Prostate gland (tissue), 2 donors: ENCODE data around the gene SEMA6A. TPM values are rescaled to one million over a fixed set of nuclear protein-coding genes. Genes with fewer than 3 reads are reported as not detected.

Source experiments
- DNase-seq: peaks from one replicate; pipeline ENCODE4 v3.0.0-alpha.2; 2019; ENCODE audit warnings: low spot score
- H3K27ac ChIP-seq, 2 donors: fragments of 200-600 bp; sonication (generic); 2 replicates each; pipeline ENCODE4 v1.5.1; 2017 to 2019
- H3K27me3 ChIP-seq: fragments of 200-600 bp; sonication (generic); replicated peaks from 2 replicates; pipeline ENCODE4 v1.5.1; 2019; ENCODE audit not compliant: insufficient read depth
- H3K36me3 ChIP-seq, 2 donors: fragments of 200-600 bp; sonication (generic); 1 replicate in 1 of 2; 2 replicates in 1 of 2; pipeline versions ENCODE4 v1.5.1 to v1.8.1; 2017 to 2019
- H3K4me1 ChIP-seq: fragments of 200-600 bp; sonication (generic); replicated peaks from 2 replicates; pipeline ENCODE4 v1.5.1; 2019
- H3K4me3 ChIP-seq, 2 donors: fragments of 200-600 bp; sonication (generic); 2 replicates each; pipeline ENCODE4 v1.5.1; 2017 to 2019
- H3K9me3 ChIP-seq: fragments of 200-600 bp; sonication (generic); 2 replicates; pipeline ENCODE4 v1.5.1; 2017
- POLR2A ChIP-seq: fragments of 450-650 bp; IDR thresholded peaks from one replicate; pipeline ENCODE4 v1.6.1; 2016; ENCODE audit warnings: antibody characterized with exemption, mild to moderate bottlenecking
- POLR2AphosphoS5 ChIP-seq: sonication (generic); formaldehyde crosslinking; IDR thresholded peaks from one replicate; pipeline ENCODE4 v1.6.1; 2017; ENCODE audit warnings: antibody characterized with exemption
- WGBS: methylation state at CpG from one replicate; pipeline ENCODE4 v1.1.5; 2018; 5-methylcytosine and 5-hydroxymethylcytosine counted together
- intact Hi-C: fragments of 100-400 bp; cut with DNase I; formaldehyde crosslinking; loops from one replicate; pipeline ENCODE4 v1.14.2; 2022
- total RNA-seq, 2 donors: library from RNA; depleted of rRNA; stranded (reverse); fragments of >200 nt; gene quantifications; one replicate each; pipeline ENCODE4 v1.1.0, GENCODE V29; 2016
- TF ChIP-seq, protein P1 (sequence below), 4 experiments: fragments of 200-600 bp in 2 of 4; fragments of 450-650 bp in 2 of 4; sonication (generic) in 2 of 4; IDR thresholded peaks; 1 replicate in 3 of 4; 2 replicates in 1 of 4; pipeline ENCODE4 v1.5.1; 2016 to 2019; ENCODE audit warnings: antibody characterized with exemption in 4 of 4, mild to moderate bottlenecking in 2 of 4, moderate library complexity in 2 of 4

SEMA6A gene
- total RNA-seq, 2 donors from 2014 or later, result 12.8 to 57.1 TPM

DNA sequence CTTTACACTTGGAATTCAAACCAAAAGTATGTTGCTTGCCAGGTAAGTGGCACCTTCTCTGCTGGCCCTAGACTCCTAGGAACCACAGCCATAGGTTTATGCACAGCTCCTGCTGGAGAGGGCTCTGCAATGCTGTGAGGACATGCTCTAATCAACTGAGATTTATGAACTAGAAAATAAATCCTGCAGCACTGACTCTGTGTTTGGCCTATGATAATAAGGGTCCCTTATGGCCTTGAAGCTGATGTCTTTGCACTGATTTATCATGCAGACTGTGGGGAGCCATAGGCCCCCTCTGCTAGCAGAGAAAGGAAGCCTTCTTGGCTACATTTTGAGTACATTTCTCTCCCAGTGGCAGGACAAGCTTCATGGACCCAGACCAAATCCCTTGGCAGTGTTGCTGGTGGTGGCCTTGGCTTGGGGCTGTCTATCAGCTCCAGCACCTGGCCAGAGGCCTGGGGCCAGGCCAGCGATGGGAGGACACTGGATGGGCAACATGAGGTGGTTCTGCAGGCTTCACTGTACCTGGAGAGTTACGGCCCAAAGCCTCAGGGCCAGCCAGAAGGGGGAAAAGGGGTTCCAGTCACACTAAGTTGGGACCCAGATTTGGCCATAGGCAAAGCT, 178.0 kb downstream of the SEMA6A start:
- DNase-seq, result no peak
- H3K27me3 ChIP-seq, result no peaks in the 10 kb centered on the region
- H3K36me3 ChIP-seq, result no peaks in the 10 kb centered on the region
- peak overlapping the region; percentile 10 to 50 for H3K27ac ChIP-seq
- H3K4me3 ChIP-seq, result no peak overlapping the region
- no peaks in the 10 kb centered on the region for H3K4me1 ChIP-seq
- no peaks in the 10 kb centered on the region for H3K9me3 ChIP-seq
- intact Hi-C loops, result no loop called here
- TF ChIP-seq, protein P1, sequence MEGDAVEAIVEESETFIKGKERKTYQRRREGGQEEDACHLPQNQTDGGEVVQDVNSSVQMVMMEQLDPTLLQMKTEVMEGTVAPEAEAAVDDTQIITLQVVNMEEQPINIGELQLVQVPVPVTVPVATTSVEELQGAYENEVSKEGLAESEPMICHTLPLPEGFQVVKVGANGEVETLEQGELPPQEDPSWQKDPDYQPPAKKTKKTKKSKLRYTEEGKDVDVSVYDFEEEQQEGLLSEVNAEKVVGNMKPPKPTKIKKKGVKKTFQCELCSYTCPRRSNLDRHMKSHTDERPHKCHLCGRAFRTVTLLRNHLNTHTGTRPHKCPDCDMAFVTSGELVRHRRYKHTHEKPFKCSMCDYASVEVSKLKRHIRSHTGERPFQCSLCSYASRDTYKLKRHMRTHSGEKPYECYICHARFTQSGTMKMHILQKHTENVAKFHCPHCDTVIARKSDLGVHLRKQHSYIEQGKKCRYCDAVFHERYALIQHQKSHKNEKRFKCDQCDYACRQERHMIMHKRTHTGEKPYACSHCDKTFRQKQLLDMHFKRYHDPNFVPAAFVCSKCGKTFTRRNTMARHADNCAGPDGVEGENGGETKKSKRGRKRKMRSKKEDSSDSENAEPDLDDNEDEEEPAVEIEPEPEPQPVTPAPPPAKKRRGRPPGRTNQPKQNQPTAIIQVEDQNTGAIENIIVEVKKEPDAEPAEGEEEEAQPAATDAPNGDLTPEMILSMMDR (IDR thresholded peaks at IDR 0.05), result no peak
- TF ChIP-seq POLR2A (no peak), POLR2AphosphoS5 (no peak)
- 79% methylated on average over 2 of the region's 2 CpGs for WGBS

DNA sequence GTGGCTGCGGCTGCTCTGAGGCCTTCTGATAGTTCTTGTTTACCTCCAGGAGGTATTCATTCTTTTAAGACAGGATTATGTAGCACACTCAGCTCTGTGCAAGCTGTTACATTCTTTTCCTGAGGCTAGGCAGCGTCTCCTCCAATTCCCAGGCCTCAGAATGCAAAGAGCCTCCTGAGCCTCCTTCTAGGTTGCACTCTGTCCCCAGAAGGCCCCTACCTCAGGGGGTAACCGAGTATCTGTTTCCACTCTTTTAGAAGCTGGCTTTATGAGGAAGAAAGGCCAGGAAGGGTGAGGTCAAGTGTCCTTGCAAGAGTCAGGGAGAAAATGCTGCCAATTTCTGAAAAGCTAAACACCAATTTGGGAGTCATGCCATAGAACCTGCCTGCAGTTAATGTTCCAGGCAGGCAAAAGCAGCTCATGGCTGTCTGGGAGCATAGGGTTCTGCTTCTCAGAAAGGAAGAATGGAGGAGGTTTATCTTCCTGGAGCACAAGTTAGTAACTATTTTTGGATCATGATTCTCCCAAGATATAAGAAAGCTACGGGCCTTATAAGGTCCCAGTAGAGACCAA, 178.9 kb downstream of the SEMA6A start:
- peak; percentile 8 for DNase-seq
- Histone ChIP-seq H3K4me1 (no peaks in the 10 kb centered on the region), H3K27ac (peak overlapping the region; percentile 20 to 50), H3K36me3 (no peaks in the 10 kb centered on the region), H3K27me3 (no peaks in the 10 kb centered on the region), H3K9me3 (no peaks in the 10 kb centered on the region), H3K4me3 (no peak overlapping the region)
- WGBS, result 29% methylated on average over 4 of the region's 4 CpGs
- intact Hi-C loops, result loop anchor here (2.0 kb wide), 1 partner anchor 35 kb away; no protein-coding TSS in a partner anchor
- TF ChIP-seq, protein P1 (IDR thresholded peaks at IDR 0.05), result no peak
- TF ChIP-seq POLR2AphosphoS5 (peak; percentile 13), POLR2A (no peak)

DNA sequence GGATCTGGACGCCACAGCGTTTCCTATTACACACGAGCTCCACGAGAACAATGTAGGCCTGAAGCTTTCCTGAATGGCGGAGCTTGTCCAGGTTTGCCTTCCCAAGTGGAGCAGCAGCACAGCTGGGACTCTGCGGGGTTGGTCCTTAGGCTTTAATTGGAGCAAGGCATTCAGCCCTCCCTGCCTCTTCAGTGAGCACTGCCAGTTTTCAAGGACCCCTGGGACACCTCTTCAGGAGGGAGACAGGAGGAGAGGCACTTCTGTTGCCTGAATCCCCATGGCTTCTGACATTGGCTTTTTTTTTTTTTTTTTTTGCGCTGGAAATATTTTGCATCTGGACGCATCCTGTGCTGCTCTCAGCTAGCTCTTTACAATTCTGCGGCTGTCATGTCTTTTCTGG, 179.4 kb downstream of the SEMA6A start:
- DNase-seq, result no peak
- Histone ChIP-seq H3K9me3 (no peaks in the 10 kb centered on the region), H3K4me3 (no peak overlapping the region), H3K27me3 (no peaks in the 10 kb centered on the region), H3K36me3 (no peaks in the 10 kb centered on the region), H3K4me1 (no peaks in the 10 kb centered on the region), H3K27ac (peak overlapping the region; percentile 20 to 50)
- 62% methylated on average over 9 of the region's 9 CpGs for WGBS
- intact Hi-C loops, result loop anchor here (2.0 kb wide), 1 partner anchor 34 kb away; no protein-coding TSS in a partner anchor
- TF ChIP-seq POLR2AphosphoS5, result no peak

DNA sequence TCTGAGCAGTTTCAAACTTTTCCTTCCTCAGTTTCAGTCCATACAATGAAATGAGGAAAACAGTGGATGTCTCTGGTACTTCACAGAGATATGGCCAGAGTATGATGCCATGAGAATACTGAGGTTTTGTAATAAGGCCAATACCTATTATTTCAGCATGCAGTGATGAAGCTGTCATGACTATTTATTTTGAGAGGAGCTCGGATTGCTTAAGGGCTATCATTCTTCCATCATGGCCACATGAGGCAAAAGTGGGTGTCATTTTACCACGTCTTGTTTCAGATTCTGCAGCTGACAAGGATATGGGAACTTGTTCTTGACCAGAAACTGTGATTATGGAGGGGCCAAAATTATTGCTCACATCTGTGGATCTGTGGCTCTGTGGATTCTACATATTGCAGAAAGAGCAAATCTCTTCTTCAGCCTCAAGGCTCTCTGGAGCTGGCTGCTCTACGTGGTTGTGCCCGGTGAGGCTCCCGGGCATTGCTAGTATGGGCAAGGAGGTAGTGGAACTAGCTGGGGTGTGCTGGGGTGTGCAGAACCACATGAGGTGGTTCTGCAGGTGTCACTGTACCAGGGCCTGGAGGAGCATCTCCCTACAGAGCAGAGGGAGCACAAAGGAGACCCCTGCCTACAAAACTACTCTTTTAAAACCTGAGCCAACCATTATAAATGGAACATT, 180.3 kb downstream of the SEMA6A start:
- no peaks in the 10 kb centered on the region for H3K27me3 ChIP-seq
- H3K36me3 ChIP-seq, result no peaks in the 10 kb centered on the region
- H3K4me1 ChIP-seq, result no peaks in the 10 kb centered on the region
- no peaks in the 10 kb centered on the region for H3K9me3 ChIP-seq
- WGBS, result 83% methylated on average over 5 of the region's 5 CpGs
- no peak overlapping the region for H3K27ac ChIP-seq
- DNase-seq, result no peak
- intact Hi-C loops, result loop anchor here (2.0 kb wide), 1 partner anchor 34 kb away; no protein-coding TSS in a partner anchor
- H3K4me3 ChIP-seq, result no peak overlapping the region
- TF ChIP-seq POLR2A (no peak), POLR2AphosphoS5 (no peak)
- TF ChIP-seq, protein P1 (IDR thresholded peaks at IDR 0.05), result no peak
